Stimulated activated CD4-positive, alpha-beta T cell treated with anti-CD3 and anti-CD28 coated beads, Interleukin-15, amount 100 ng/mL, for 1 hour (primary cell): Measurements from ENCODE around the gene ACER3.
"Not testable (repeated sequence)": the region's sequence is repeated elsewhere in the genome, so short reads cannot be mapped to it uniquely, and the experiment has no call there.

Experiments
- DNase-seq, 2 donors: peaks; one replicate each; pipeline ENCODE4 v3.0.0-alpha.2; 2020; ENCODE audit warnings: low read depth in 1 of 2, low spot score in 1 of 2

ACER3 gene

GRCh38 chr11:77037057-77037456 lies 176.3 kb downstream of the ACER3 start:
- no peak for DNase-seq

- DNase-seq, result no peak
Measured at GRCh38 chr11:77038029-77038824, 177.5 kb downstream of the ACER3 start.

GRCh38 chr11:77038825-77039326 lies 178.2 kb downstream of the ACER3 start:
- DNase-seq, result no peak

GRCh38 chr11:77039491-77040400 lies 179.0 kb downstream of the ACER3 start:
- DNase-seq, result no peak

- no peak for DNase-seq
Measured at GRCh38 chr11:77040401-77040777, 179.7 kb downstream of the ACER3 start.

- DNase-seq, result no peak
Measured at GRCh38 chr11:77040889-77041288, 180.2 kb downstream of the ACER3 start.

GRCh38 chr11:77042111-77042726 lies 181.5 kb downstream of the ACER3 start:
- no peak for DNase-seq

- no peak for DNase-seq
Measured at GRCh38 chr11:77044356-77044755, 183.6 kb downstream of the ACER3 start.

GRCh38 chr11:77044886-77045285 lies 184.2 kb downstream of the ACER3 start:
- no peak for DNase-seq

- DNase-seq, result peak; percentile 22 to 48
Measured at GRCh38 chr11:77046060-77046501, 185.4 kb downstream of the ACER3 start.

- peak in 1 of 2 donors; percentile 53 for DNase-seq
Measured at GRCh38 chr11:77047007-77047927, 186.5 kb downstream of the ACER3 start.

GRCh38 chr11:77047928-77048446 lies 187.3 kb downstream of the ACER3 start:
- DNase-seq, result not testable (repeated sequence)

GRCh38 chr11:77049026-77049425 lies 188.3 kb downstream of the ACER3 start:
- no peak for DNase-seq

GRCh38 chr11:77051511-77051910 lies 190.8 kb downstream of the ACER3 start:
- no peak for DNase-seq

GRCh38 chr11:77052518-77052917 lies 191.8 kb downstream of the ACER3 start:
- no peak for DNase-seq

GRCh38 chr11:77053217-77054015 lies 192.7 kb downstream of the ACER3 start:
- DNase-seq, result no peak

- DNase-seq, result no peak
Measured at GRCh38 chr11:77054084-77054483, 193.4 kb downstream of the ACER3 start.

- no peak for DNase-seq
Measured at GRCh38 chr11:77055101-77055561, 194.4 kb downstream of the ACER3 start.

- no peak for DNase-seq
Measured at GRCh38 chr11:77055913-77056312, 195.2 kb downstream of the ACER3 start.
